HEK293 (cell line): ENCODE measurements around the gene AHCYL1.

Experiments used
- CTCF ChIA-PET: fragments of 350-600 bp; formaldehyde crosslinking; extraction: SDS; loops from one replicate; lab custom pipeline; 2021; ENCODE audit warnings: antibody characterized with exemption; lab: Yijun Ruan, JAX
- POLR2A ChIA-PET: fragments of 300-600 bp; formaldehyde crosslinking; extraction: SDS; loops from one replicate; lab custom pipeline; 2020; ENCODE audit warnings: antibody characterized with exemption, inconsistent platforms; lab: Yijun Ruan, JAX
- H3K27ac ChIP-seq: fragments of 200-500 bp; sonication (Bioruptor generic); 2 replicates; pipeline ENCODE4 v1.5.1; 2014; ENCODE audit warnings: low read depth, low read length, control low read depth, inconsistent platforms; ENCODE audit errors: extremely low read depth
- H3K36me3 ChIP-seq, 2 experiments: fragments of 200-500 bp in 1 of 2; sonication (Bioruptor generic) in 1 of 2; 1 replicate in 1 of 2; 2 replicates in 1 of 2; pipeline ENCODE4 v1.5.1; 2014 to 2017; ENCODE audit warnings: inconsistent platforms in 2 of 2, low read length in 2 of 2; ENCODE audit not compliant: control insufficient read depth in 2 of 2, insufficient read depth in 1 of 2
- H3K4me1 ChIP-seq: fragments of 200-500 bp; sonication (Bioruptor generic); 2 replicates; pipeline ENCODE4 v1.5.1; 2014; ENCODE audit warnings: mild to moderate bottlenecking, low read length, inconsistent platforms; ENCODE audit not compliant: control insufficient read depth, insufficient read depth
- H3K4me3 ChIP-seq: 2 replicates; pipeline ENCODE4 v1.5.1; 2011; ENCODE audit warnings: low read depth, mild to moderate bottlenecking, control low read depth, low read length, moderate library complexity
- H3K9me3 ChIP-seq: fragments of 200-500 bp; sonication (Bioruptor generic); 2 replicates; pipeline ENCODE4 v1.5.1; 2014; ENCODE audit warnings: low read depth, low read length, inconsistent platforms; ENCODE audit not compliant: control insufficient read depth, insufficient read depth
- EGR2 ChIP-seq: fragments of 450-650 bp; formaldehyde crosslinking; IDR thresholded peaks from 2 replicates; pipeline ENCODE4 v1.5.1; 2016; ENCODE audit warnings: low read depth, missing biosample characterization, missing genetic modification characterization
- GLIS2 ChIP-seq: fragments of 450-650 bp; formaldehyde crosslinking; IDR thresholded peaks from 2 replicates; pipeline ENCODE4 v1.5.1; 2016; ENCODE audit warnings: missing biosample characterization, missing genetic modification characterization
- KLF8 ChIP-seq: fragments of 450-650 bp; formaldehyde crosslinking; IDR thresholded peaks from 2 replicates; pipeline ENCODE4 v1.5.1; 2016; ENCODE audit warnings: missing biosample characterization, missing genetic modification characterization
- KLF9 ChIP-seq: fragments of 450-650 bp; formaldehyde crosslinking; IDR thresholded peaks from 2 replicates; pipeline ENCODE4 v1.5.1; 2016; ENCODE audit warnings: missing biosample characterization, missing genetic modification characterization, low read depth
- SCRT1 ChIP-seq: fragments of 450-650 bp; formaldehyde crosslinking; IDR thresholded peaks from 2 replicates; pipeline ENCODE4 v1.5.1; 2016; ENCODE audit warnings: missing biosample characterization, missing genetic modification characterization, borderline replicate concordance
- ZFHX2 ChIP-seq: fragments of 450-650 bp; formaldehyde crosslinking; conservative IDR thresholded peaks from 2 replicates; pipeline ENCODE4 v1.5.1; 2016; ENCODE audit warnings: missing biosample characterization, missing genetic modification characterization
- ZFP69B ChIP-seq: fragments of 450-650 bp; formaldehyde crosslinking; IDR thresholded peaks from 2 replicates; pipeline ENCODE4 v1.5.1; 2016; ENCODE audit warnings: missing biosample characterization, missing genetic modification characterization
- ZIC2 ChIP-seq: fragments of 450-650 bp; formaldehyde crosslinking; IDR thresholded peaks from 2 replicates; pipeline ENCODE4 v1.5.1; 2016; ENCODE audit warnings: missing biosample characterization, missing genetic modification characterization
- ZNF112 ChIP-seq: fragments of 450-650 bp; formaldehyde crosslinking; IDR thresholded peaks from 2 replicates; pipeline ENCODE4 v1.5.0; 2017; ENCODE audit warnings: missing biosample characterization, missing genetic modification characterization
- ZNF132 ChIP-seq: fragments of 450-650 bp; formaldehyde crosslinking; IDR thresholded peaks from 2 replicates; pipeline ENCODE4 v1.5.1; 2017; ENCODE audit warnings: missing biosample characterization, missing genetic modification characterization, borderline replicate concordance
- ZNF169 ChIP-seq: fragments of 450-650 bp; formaldehyde crosslinking; IDR thresholded peaks from 2 replicates; pipeline ENCODE4 v1.5.1; 2016; ENCODE audit warnings: missing biosample characterization, missing genetic modification characterization
- ZNF174 ChIP-seq: fragments of 450-650 bp; formaldehyde crosslinking; IDR thresholded peaks from 2 replicates; pipeline ENCODE4 v1.5.0; 2017; ENCODE audit warnings: missing biosample characterization, mild to moderate bottlenecking, missing genetic modification characterization
- ZNF24 ChIP-seq: fragments of 450-650 bp; formaldehyde crosslinking; IDR thresholded peaks from 2 replicates; pipeline ENCODE4 v1.5.1; 2016; ENCODE audit warnings: missing biosample characterization, missing genetic modification characterization
- ZNF324 ChIP-seq: fragments of 450-650 bp; formaldehyde crosslinking; IDR thresholded peaks from 2 replicates; pipeline ENCODE4 v1.5.1; 2016; ENCODE audit warnings: missing biosample characterization, missing genetic modification characterization
- ZNF354C ChIP-seq: fragments of 450-650 bp; formaldehyde crosslinking; IDR thresholded peaks from 2 replicates; pipeline ENCODE4 v1.5.1; 2016; ENCODE audit warnings: missing biosample characterization, missing genetic modification characterization, low read depth, borderline replicate concordance
- ZNF366 ChIP-seq: fragments of 450-650 bp; formaldehyde crosslinking; conservative IDR thresholded peaks from 2 replicates; pipeline ENCODE4 v1.5.1; 2016; ENCODE audit warnings: missing biosample characterization, missing genetic modification characterization
- ZNF394 ChIP-seq: fragments of 450-650 bp; formaldehyde crosslinking; IDR thresholded peaks from 2 replicates; pipeline ENCODE4 v1.5.1; 2016; ENCODE audit warnings: missing biosample characterization, missing genetic modification characterization, mild to moderate bottlenecking, moderate library complexity, borderline replicate concordance
- ZNF473 ChIP-seq: fragments of 450-650 bp; formaldehyde crosslinking; IDR thresholded peaks from 2 replicates; pipeline ENCODE4 v1.5.1; 2017; ENCODE audit warnings: missing biosample characterization, missing genetic modification characterization
- ZNF510 ChIP-seq: fragments of 450-650 bp; formaldehyde crosslinking; IDR thresholded peaks from 2 replicates; pipeline ENCODE4 v1.5.1; 2018; ENCODE audit warnings: mild to moderate bottlenecking, missing genetic modification characterization, missing biosample characterization; ENCODE audit not compliant: insufficient replicate concordance
- ZNF530 ChIP-seq: fragments of 450-650 bp; formaldehyde crosslinking; IDR thresholded peaks from 2 replicates; pipeline ENCODE4 v1.5.1; 2016; ENCODE audit warnings: low read depth, missing biosample characterization, missing genetic modification characterization
- ZNF585B ChIP-seq: fragments of 450-650 bp; formaldehyde crosslinking; IDR thresholded peaks from 2 replicates; pipeline ENCODE4 v1.5.1; 2016; ENCODE audit warnings: missing biosample characterization, missing genetic modification characterization
- ZNF624 ChIP-seq: fragments of 450-650 bp; formaldehyde crosslinking; IDR thresholded peaks from 2 replicates; pipeline ENCODE4 v1.5.1; 2017; ENCODE audit warnings: missing biosample characterization, missing genetic modification characterization
- ZNF654 ChIP-seq: fragments of 450-650 bp; formaldehyde crosslinking; IDR thresholded peaks from 2 replicates; pipeline ENCODE4 v1.5.1; 2016; ENCODE audit warnings: low read depth, missing biosample characterization, missing genetic modification characterization
- ZNF664 ChIP-seq: fragments of 450-650 bp; formaldehyde crosslinking; IDR thresholded peaks from 2 replicates; pipeline ENCODE4 v1.5.1; 2016; ENCODE audit warnings: missing biosample characterization, missing genetic modification characterization
- ZNF670 ChIP-seq: fragments of 450-650 bp; formaldehyde crosslinking; IDR thresholded peaks from 2 replicates; pipeline ENCODE4 v1.5.1; 2016; ENCODE audit warnings: missing biosample characterization, missing genetic modification characterization, low read depth
- ZNF776 ChIP-seq: fragments of 450-650 bp; formaldehyde crosslinking; IDR thresholded peaks from 2 replicates; pipeline ENCODE4 v1.5.0; 2017; ENCODE audit warnings: missing biosample characterization, missing genetic modification characterization, borderline replicate concordance
- TF ChIP-seq, protein P1 (sequence below): fragments of 450-650 bp; formaldehyde crosslinking; IDR thresholded peaks from 2 replicates; pipeline ENCODE4 v1.5.1; 2016; ENCODE audit warnings: missing biosample characterization, missing genetic modification characterization
- TF ChIP-seq, protein P2 (sequence below): fragments of 450-650 bp; formaldehyde crosslinking; IDR thresholded peaks from 2 replicates; pipeline ENCODE4 v1.5.1; 2016; ENCODE audit warnings: missing biosample characterization, missing genetic modification characterization
- TF ChIP-seq, protein P3 (sequence below): fragments of 450-650 bp; formaldehyde crosslinking; IDR thresholded peaks from 2 replicates; pipeline ENCODE4 v1.5.1; 2016; ENCODE audit warnings: missing biosample characterization, missing genetic modification characterization
- TF ChIP-seq, protein P4 (sequence below): fragments of 450-650 bp; formaldehyde crosslinking; IDR thresholded peaks from 2 replicates; pipeline ENCODE4 v1.5.1; 2017; ENCODE audit warnings: missing biosample characterization, missing genetic modification characterization

Gene AHCYL1

DNA sequence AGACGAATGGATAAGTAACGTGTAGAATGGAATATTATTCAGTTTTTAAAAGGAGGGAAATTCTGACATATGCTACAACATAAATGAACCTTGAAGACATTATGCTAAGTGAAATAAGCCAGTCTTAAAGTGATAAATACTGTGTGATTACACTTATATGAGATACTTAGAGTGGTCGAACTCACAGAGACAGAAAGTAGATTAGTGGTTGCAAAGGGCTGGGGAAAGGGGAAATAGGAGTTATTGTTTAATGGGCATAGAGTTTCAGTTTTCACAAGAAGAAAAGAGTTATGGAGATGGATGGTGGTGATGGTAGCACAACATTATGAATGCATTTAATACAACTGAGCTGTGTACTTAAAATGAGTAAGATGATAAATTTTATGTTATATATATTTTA is 14.7 kb upstream of the AHCYL1 start (continued):
- TF ChIP-seq ZNF654 (tag by site-specific recombination), result no peak
- TF ChIP-seq EGR2, result no peak

DNA sequence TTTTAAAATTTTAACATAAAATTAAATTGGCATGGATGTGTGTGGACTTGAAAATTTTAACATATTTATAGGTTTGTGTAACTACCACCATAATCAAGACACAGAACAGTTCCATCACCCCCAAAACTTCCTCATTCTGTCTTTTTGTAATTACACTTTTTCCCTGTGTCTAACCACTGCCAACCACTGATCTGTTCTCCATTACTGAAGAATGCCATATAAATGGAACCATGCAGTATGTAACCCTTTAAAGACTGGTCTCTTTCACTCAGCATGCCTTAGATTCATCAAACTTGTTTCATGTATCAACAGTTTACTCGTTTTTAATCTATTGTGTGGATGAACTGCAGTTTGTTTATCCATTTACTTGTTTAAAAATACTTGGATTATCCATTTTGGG is 13.0 kb upstream of the AHCYL1 start:
- H3K4me1 ChIP-seq, result 0 out of 2 replicates have a peak, but pooled peaks cover 3% of the 10 kb centered on the region
- no peaks in the 10 kb centered on the region for H3K36me3 ChIP-seq
- ChIA-PET POLR2A (no interaction called here), CTCF (interaction anchor here (0.8 to 5.5 kb wide), 3 partner anchors 12 to 331 kb away, joined by 3 to 43 read pairs (median 4); partner anchors contain the start of gene AHCYL1)
- TF ChIP-seq ZFP69B (tag by site-specific recombination) (no peak), ZNF174 (tag by site-specific recombination) (no peak), ZNF394 (tag by site-specific recombination) (no peak), ZNF354C (tag by site-specific recombination) (no peak), ZNF473 (no peak), ZNF132 (no peak), ZNF664 (no peak), KLF9 (tag by site-specific recombination) (no peak), ZNF169 (tag by site-specific recombination) (no peak), ZIC2 (tag by site-specific recombination) (no peak), GLIS2 (tag by site-specific recombination) (no peak), ZNF24 (tag by site-specific recombination) (no peak), ZNF324 (tag by site-specific recombination) (no peak), ZNF112 (tag by site-specific recombination) (no peak), ZNF776 (tag by site-specific recombination) (no peak), SCRT1 (tag by site-specific recombination) (no peak), KLF8 (tag by site-specific recombination) (no peak)
- TF ChIP-seq, protein P1, sequence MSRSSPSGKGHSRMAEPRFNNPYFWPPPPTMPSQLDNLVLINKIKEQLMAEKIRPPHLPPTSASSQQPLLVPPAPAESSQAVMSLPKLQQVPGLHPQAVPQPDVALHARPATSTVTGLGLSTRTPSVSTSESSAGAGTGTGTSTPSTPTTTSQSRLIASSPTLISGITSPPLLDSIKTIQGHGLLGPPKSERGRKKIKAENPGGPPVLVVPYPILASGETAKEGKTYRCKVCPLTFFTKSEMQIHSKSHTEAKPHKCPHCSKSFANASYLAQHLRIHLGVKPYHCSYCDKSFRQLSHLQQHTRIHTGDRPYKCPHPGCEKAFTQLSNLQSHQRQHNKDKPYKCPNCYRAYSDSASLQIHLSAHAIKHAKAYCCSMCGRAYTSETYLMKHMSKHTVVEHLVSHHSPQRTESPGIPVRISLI (tag by site-specific recombination), result no peak
- TF ChIP-seq, protein P2, sequence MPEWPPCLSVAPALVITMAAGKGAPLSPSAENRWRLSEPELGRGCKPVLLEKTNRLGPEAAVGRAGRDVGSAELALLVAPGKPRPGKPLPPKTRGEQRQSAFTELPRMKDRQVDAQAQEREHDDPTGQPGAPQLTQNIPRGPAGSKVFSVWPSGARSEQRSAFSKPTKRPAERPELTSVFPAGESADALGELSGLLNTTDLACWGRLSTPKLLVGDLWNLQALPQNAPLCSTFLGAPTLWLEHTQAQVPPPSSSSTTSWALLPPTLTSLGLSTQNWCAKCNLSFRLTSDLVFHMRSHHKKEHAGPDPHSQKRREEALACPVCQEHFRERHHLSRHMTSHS (tag by site-specific recombination), result no peak
- TF ChIP-seq, protein P3, sequence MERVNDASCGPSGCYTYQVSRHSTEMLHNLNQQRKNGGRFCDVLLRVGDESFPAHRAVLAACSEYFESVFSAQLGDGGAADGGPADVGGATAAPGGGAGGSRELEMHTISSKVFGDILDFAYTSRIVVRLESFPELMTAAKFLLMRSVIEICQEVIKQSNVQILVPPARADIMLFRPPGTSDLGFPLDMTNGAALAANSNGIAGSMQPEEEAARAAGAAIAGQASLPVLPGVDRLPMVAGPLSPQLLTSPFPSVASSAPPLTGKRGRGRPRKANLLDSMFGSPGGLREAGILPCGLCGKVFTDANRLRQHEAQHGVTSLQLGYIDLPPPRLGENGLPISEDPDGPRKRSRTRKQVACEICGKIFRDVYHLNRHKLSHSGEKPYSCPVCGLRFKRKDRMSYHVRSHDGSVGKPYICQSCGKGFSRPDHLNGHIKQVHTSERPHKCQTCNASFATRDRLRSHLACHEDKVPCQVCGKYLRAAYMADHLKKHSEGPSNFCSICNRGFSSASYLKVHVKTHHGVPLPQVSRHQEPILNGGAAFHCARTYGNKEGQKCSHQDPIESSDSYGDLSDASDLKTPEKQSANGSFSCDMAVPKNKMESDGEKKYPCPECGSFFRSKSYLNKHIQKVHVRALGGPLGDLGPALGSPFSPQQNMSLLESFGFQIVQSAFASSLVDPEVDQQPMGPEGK (tag by site-specific recombination), result no peak
- no peak overlapping the region for H3K27ac ChIP-seq
- no peak overlapping the region for H3K4me3 ChIP-seq
- H3K9me3 ChIP-seq, result no peaks in the 10 kb centered on the region

DNA sequence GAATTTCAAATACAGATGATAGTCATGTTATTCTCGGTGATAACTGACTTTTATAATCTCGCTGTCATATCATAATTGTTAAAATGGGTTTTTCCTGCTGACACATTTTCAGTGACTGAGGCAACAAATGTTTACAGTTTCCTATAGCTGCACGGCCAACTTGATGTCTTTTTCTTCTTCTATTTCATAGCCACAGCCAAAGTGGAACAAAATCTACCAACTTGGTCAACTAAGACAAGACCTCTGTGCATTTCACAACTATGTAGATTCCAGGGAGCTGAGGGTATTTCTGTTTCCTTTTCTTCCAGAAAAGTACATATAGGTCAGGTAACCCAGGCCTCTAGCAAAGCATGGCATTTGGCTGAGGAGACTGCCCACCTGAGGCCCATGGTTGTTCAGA is 10.4 kb upstream of the AHCYL1 start:
- Histone ChIP-seq H3K27ac (no peak overlapping the region), H3K9me3 (no peaks in the 10 kb centered on the region), H3K4me3 (no peak overlapping the region), H3K36me3 (no peaks in the 10 kb centered on the region), H3K4me1 (0 out of 2 replicates have a peak, but pooled peaks cover 3% of the 10 kb centered on the region)
- ChIA-PET POLR2A (no interaction called here), CTCF (interaction anchor here (0.6 to 5.5 kb wide), 3 partner anchors 9 to 338 kb away, joined by 3 to 43 read pairs (median 3); partner anchors contain the start of gene AHCYL1)
- TF ChIP-seq ZNF366 (tag by site-specific recombination) (no peak), ZNF670 (no peak), ZNF530 (tag by site-specific recombination) (no peak), ZFP69B (tag by site-specific recombination) (no peak), ZNF510 (tag by site-specific recombination) (no peak), ZNF624 (tag by site-specific recombination) (no peak), ZNF132 (no peak), ZFHX2 (tag by site-specific recombination) (no peak), ZNF585B (no peak)
- TF ChIP-seq, protein P4, sequence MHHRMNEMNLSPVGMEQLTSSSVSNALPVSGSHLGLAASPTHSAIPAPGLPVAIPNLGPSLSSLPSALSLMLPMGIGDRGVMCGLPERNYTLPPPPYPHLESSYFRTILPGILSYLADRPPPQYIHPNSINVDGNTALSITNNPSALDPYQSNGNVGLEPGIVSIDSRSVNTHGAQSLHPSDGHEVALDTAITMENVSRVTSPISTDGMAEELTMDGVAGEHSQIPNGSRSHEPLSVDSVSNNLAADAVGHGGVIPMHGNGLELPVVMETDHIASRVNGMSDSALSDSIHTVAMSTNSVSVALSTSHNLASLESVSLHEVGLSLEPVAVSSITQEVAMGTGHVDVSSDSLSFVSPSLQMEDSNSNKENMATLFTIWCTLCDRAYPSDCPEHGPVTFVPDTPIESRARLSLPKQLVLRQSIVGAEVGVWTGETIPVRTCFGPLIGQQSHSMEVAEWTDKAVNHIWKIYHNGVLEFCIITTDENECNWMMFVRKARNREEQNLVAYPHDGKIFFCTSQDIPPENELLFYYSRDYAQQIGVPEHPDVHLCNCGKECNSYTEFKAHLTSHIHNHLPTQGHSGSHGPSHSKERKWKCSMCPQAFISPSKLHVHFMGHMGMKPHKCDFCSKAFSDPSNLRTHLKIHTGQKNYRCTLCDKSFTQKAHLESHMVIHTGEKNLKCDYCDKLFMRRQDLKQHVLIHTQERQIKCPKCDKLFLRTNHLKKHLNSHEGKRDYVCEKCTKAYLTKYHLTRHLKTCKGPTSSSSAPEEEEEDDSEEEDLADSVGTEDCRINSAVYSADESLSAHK (tag by site-specific recombination), result no peak
